Adipocyte (in vitro differentiated cells): ENCODE measurements around the gene RUFY3.

ENCODE experiments used
- DNase-seq: peaks from one replicate; pipeline ENCODE4 v3.0.0-alpha.2; 2015; ENCODE audit warnings: low read depth
- H3K27me3 ChIP-seq: replicated peaks from 2 replicates; pipeline ENCODE4 v1.7.0; 2013; ENCODE audit warnings: mild to moderate bottlenecking, low read length, moderate library complexity; ENCODE audit not compliant: control insufficient read depth, insufficient read depth
- H3K36me3 ChIP-seq: 2 replicates; pipeline ENCODE4 v1.7.0; 2013; ENCODE audit warnings: low read length, mild to moderate bottlenecking, moderate library complexity; ENCODE audit not compliant: control insufficient read depth, insufficient read depth, severe bottlenecking
- H3K4me1 ChIP-seq: 2 replicates; pipeline ENCODE4 v1.7.0; 2013; ENCODE audit warnings: mild to moderate bottlenecking, low read length, moderate library complexity; ENCODE audit not compliant: control insufficient read depth, insufficient read depth
- H3K4me3 ChIP-seq: 2 replicates; pipeline ENCODE4 v1.7.0; 2013; ENCODE audit warnings: mild to moderate bottlenecking, low read length, moderate library complexity
- H3K9ac ChIP-seq: 2 replicates; pipeline ENCODE4 v1.7.0; 2013; ENCODE audit warnings: mild to moderate bottlenecking, low read length, moderate library complexity
- H3K9me3 ChIP-seq: 2 replicates; pipeline ENCODE4 v1.7.0; 2013; ENCODE audit warnings: mild to moderate bottlenecking, low read length, moderate library complexity; ENCODE audit not compliant: control insufficient read depth

RUFY3 gene

DNA sequence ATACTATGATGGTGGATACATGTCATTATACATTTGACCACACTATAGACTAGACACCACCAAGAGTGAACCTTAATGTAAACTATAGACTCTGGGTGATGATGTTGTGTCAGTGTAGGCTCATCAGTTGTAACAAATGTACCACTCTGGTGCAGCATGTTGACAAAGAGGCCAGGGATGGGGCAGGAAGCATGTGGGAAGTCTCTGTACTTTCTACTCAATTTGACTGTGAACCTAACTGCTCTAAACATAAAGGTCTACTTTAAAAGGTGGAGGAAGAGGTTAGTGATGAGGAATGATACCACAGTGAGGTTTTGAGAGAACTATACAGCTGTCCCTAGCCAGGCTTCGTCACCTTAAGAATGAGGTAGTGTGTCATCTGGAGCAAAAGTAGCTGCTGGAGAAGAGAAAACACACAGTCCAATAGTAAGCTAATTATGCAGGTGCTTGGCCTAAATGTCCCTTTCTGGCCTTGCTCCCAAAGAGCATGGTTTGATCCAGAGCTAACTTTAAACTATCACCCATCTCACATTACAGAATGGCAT, 79.6 kb downstream of the RUFY3 start:
- H3K27me3 ChIP-seq = no peaks in the 10 kb centered on the region
- H3K9me3 ChIP-seq = no peaks in the 10 kb centered on the region
- no peak overlapping the region for H3K4me3 ChIP-seq
- peaks cover 77% of the 10 kb centered on the region for H3K36me3 ChIP-seq
- no peaks in the 10 kb centered on the region for H3K4me1 ChIP-seq
- H3K9ac ChIP-seq = no peak overlapping the region
- no peak for DNase-seq

DNA sequence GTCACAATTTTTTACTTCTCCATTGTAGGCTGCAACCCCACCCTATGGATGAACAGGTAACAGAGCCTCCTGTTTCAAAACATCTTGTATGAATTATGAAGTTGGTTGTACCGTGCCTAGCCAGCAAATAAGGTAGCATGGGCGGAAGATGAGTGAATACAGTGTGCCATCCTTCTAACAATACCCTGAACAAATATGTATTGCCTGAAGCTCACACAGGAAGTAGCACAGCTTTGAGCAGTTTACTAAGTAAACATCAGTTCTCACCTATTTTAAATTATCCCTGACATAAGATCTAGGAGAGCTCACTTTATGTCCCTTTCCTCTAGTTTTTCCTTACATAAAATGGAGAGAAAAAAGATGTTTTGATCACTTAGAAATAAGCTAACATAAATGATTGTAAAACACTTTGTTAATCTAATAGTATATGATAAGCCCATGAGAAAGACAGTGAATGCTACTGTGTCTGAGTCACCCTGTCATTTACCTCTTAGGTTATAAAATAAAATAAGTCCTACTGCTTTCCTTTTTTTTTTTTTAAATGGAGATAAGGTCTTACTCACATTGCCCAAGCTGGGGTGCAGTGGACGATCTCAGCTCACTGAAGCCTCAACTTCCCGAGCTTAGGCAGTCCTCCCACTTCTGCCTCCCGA, 81.3 kb downstream of the RUFY3 start:
- H3K27me3 ChIP-seq = no peaks in the 10 kb centered on the region
- H3K36me3 ChIP-seq = peaks cover 77% of the 10 kb centered on the region
- H3K9ac ChIP-seq = no peak overlapping the region

DNA sequence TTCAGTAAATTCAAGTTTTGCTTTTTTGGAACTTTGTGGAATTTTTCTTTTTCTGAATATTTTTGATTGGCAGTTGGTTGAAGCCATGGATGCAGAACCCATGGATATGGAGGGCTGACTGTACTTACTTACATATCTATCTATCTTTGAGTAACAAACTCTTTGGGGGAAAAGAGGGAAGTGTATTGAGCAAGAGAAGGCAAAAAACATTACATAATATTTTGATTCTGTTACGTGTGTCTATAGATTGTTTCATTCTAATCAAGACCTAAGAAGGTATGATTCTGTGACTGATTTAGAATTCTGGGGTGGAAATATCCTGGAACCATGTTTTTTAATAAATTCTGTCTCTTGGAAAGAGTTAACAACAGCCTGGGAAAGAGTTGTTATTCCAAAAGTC, 86.4 kb downstream of the RUFY3 start:
- peaks cover 35% of the 10 kb centered on the region for H3K36me3 ChIP-seq
- no peaks in the 10 kb centered on the region for H3K9me3 ChIP-seq
- no peak for DNase-seq
- H3K9ac ChIP-seq = no peak overlapping the region
- H3K4me3 ChIP-seq = no peak overlapping the region
- H3K4me1 ChIP-seq = no peaks in the 10 kb centered on the region
- H3K27me3 ChIP-seq = no peaks in the 10 kb centered on the region

More for the DNA sequence above, 81.3 kb downstream of the RUFY3 start:
- DNase-seq = no peak
- no peak overlapping the region for H3K4me3 ChIP-seq
- no peaks in the 10 kb centered on the region for H3K9me3 ChIP-seq
- H3K4me1 ChIP-seq = no peaks in the 10 kb centered on the region

DNA sequence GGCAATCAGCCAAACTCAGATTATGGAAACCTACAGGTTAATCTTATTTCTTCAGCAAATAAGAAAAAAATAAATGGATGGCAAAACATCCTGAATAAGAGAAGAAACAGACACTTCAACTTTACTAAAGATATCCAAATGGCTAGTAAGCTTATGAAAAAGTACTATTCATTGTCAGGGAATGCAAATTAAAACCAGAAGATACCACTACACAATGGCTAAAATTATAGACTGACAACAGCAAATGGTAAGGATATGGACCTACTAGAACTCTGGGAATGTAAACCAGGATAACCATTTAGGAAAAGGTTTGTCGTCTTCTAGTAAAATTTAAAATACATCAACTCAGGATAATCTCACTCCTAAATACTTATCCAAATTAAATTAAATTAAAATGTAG, 93.6 kb downstream of the RUFY3 start:
- Histone ChIP-seq H3K4me1 (no peaks in the 10 kb centered on the region), H3K9ac (no peak overlapping the region)
- peak; percentile 7 for DNase-seq

DNA sequence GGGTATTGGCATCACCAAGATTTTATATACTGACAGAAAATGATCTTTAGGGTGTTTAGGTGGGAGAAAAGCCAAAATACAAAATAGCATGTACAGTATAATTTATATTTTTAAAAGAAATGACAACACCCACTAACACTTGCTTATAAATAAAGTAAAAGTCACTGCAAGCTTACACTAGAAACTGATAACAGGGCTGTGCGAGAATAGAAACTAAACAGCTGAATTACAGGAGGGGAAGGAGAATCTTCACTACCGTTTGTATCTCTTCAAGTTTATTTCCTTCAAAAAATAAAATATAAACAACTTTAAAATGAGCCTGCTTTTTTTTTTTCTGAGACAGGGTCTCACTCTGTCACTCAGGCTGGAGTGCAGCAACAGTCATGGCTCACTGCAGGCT, 95.1 kb downstream of the RUFY3 start:
- Histone ChIP-seq H3K9ac (no peak overlapping the region), H3K9me3 (no peaks in the 10 kb centered on the region), H3K36me3 (peaks cover 39% of the 10 kb centered on the region), H3K4me3 (no peak overlapping the region), H3K27me3 (no peaks in the 10 kb centered on the region), H3K4me1 (no peaks in the 10 kb centered on the region)
- DNase-seq = no peak

More for the DNA sequence above, 93.6 kb downstream of the RUFY3 start:
- H3K36me3 ChIP-seq = peaks cover 29% of the 10 kb centered on the region
- no peak overlapping the region for H3K4me3 ChIP-seq
- H3K9me3 ChIP-seq = no peaks in the 10 kb centered on the region
- H3K27me3 ChIP-seq = no peaks in the 10 kb centered on the region

DNA sequence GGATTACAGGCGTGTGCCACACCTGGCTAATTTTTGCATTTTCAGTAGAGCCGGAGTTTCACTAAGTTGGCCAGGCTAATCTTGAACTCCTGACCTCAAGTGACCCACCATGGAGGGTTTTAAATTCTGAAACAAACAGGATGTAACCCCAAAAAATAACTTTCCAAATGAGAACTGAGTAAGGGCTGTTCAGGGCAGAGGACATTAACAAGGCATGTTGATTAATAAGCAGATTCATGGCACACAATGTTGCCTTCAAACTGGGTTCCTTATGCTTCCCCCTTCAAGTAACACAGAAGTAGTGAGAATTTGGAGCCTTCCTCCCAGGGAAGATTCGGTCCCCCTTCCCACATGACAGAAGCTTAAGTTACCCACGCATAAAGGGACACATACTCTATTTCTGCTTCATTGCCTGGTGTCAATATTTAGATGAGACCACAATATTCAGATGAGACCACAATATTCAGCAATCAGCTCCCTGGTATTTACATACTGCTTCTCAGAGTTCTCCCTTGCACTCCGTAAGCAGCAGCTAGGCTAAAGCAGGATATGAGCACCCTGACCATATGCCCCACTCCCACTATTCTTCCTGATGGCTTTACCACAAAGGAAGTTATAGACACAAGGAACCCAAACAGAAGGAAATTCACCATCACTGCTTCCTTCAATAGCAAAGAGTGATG, 96.5 kb downstream of the RUFY3 start:
- no peak overlapping the region for H3K9ac ChIP-seq
- H3K9me3 ChIP-seq = no peaks in the 10 kb centered on the region
- H3K4me1 ChIP-seq = no peaks in the 10 kb centered on the region
- no peak overlapping the region for H3K4me3 ChIP-seq
- H3K27me3 ChIP-seq = no peaks in the 10 kb centered on the region
- H3K36me3 ChIP-seq = peaks cover 52% of the 10 kb centered on the region
- DNase-seq = no peak

DNA sequence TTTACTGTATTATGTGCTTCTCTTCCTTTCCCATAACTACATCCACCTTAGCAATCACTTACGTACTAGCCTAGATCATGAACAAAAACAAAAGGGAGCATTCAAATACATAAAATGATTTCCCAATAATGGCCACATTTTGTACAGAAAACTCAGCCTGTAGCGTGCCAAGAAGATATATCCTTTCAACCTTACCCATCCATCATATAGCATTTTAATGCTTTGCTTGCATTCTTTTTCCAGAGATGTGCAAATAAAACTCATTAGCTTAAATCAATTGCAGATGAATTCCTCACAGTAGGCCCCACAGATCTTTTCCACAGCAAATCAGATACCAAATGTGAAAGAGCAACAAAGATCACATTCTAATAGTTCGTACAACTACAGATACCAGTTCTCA, 97.2 kb downstream of the RUFY3 start:
- H3K4me1 ChIP-seq = no peaks in the 10 kb centered on the region
- no peak overlapping the region for H3K4me3 ChIP-seq
- DNase-seq = no peak
- H3K27me3 ChIP-seq = no peaks in the 10 kb centered on the region
- H3K9me3 ChIP-seq = no peaks in the 10 kb centered on the region
- H3K9ac ChIP-seq = no peak overlapping the region
- peaks cover 58% of the 10 kb centered on the region for H3K36me3 ChIP-seq

DNA sequence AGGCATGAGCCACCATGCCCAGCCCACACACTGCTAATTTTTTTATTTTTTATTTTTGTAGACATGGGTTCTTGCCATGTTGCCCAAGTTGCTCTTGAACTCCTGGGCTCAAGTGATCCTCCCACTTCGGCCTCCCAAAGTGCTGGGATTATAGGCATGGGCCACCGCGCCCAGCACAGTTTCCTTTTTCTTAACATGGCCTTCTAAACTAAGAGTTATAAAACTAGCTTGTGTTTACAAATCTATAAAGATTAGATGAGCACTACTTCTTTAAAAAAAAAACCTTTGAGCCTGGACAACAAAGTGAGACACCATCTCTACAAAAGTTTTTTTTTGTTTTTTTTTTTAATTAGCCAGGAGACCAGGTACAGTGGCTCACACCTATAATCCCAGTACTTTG, 107.3 kb downstream of the RUFY3 start:
- Histone ChIP-seq H3K4me1 (no peaks in the 10 kb centered on the region), H3K9me3 (no peaks in the 10 kb centered on the region), H3K9ac (no peak overlapping the region), H3K36me3 (peaks cover 93% of the 10 kb centered on the region), H3K4me3 (no peak overlapping the region), H3K27me3 (no peaks in the 10 kb centered on the region)
- no peak for DNase-seq

DNA sequence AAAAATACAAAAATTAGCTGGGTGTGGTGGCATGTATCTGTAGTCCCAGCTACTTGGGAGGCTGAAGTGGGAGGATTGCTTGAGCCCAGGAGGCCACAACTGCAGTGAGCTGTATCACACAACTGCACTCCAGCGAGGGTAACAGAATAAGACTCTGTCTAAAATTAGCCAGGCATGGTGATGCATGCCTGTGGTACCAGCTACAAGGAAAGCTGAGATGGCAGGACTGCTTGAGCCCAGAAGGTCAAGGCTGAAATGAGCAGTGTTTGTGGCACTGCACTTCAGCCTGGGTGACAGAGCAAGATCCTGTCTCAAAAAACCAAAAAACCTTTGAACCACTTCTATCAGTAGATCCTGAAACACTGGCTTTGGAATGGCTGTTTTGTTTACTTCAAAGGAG, 107.7 kb downstream of the RUFY3 start:
- Histone ChIP-seq H3K9ac (no peak overlapping the region), H3K4me3 (no peak overlapping the region), H3K4me1 (no peaks in the 10 kb centered on the region), H3K9me3 (no peaks in the 10 kb centered on the region), H3K36me3 (peaks cover 92% of the 10 kb centered on the region), H3K27me3 (no peaks in the 10 kb centered on the region)
- DNase-seq = no peak

DNA sequence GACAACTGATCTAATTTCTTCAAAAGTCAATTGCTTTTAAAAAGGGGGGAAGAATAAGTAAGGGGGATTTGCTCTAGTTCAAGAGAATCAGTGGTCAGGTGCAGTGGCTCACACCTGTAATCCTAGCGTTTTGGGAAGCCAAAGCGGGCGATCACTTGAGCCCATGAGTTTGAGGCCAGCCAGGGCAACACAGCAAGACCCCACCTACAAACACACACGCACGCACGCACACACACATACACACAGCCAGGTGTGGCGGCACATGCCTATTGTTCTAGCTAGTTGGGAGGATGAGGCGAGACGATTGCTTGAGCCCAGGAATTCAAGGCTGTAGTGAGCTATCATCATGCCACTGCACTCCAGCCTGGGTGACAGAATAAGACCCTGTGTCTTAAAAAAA, 108.3 kb downstream of the RUFY3 start:
- Histone ChIP-seq H3K27me3 (no peaks in the 10 kb centered on the region), H3K4me1 (no peaks in the 10 kb centered on the region), H3K36me3 (peaks cover 90% of the 10 kb centered on the region), H3K9ac (no peak overlapping the region), H3K4me3 (no peak overlapping the region), H3K9me3 (no peaks in the 10 kb centered on the region)
- DNase-seq = no peak

DNA sequence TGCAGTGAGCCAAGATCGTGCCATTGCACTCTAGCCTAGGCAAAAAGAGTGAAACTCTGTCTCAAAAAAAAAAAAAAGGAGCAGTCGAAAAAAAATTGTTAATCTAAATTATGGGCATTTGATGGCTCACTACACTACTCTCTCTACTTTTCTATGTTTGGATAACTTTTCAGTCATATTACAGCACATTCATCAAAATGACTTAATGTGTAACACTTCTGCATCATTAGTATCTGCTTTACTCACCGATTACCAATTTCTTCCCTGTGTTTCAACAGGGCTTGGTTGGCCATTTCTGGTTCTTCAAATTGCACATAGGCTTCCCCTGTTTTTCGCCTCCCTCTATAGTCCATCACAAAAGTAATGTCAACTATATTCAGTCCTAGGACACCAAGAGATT, 109.5 kb downstream of the RUFY3 start:
- Histone ChIP-seq H3K9ac (no peak overlapping the region), H3K36me3 (peaks cover 85% of the 10 kb centered on the region), H3K4me1 (peaks cover 5% of the 10 kb centered on the region), H3K9me3 (no peaks in the 10 kb centered on the region), H3K4me3 (no peak overlapping the region), H3K27me3 (no peaks in the 10 kb centered on the region)
- DNase-seq = no peak
